H7 (cell line): ENCODE measurements around the gene PLEKHA4. TPM values are rescaled to one million over a fixed set of nuclear protein-coding genes. Genes with fewer than 3 reads are reported as not detected.

ENCODE experiments used
- DNase-seq: peaks from one replicate; pipeline ENCODE4 v3.0.0; 2012
- H3K27me3 ChIP-seq: 2 replicates; pipeline ENCODE4 v1.6.0; 2011; ENCODE audit warnings: mild to moderate bottlenecking, low read length; ENCODE audit not compliant: control insufficient read depth, insufficient read depth
- H3K36me3 ChIP-seq: replicated peaks from 2 replicates; pipeline ENCODE4 v1.5.1; 2011; ENCODE audit warnings: low read length; ENCODE audit not compliant: control insufficient read depth, insufficient read depth
- H3K4me3 ChIP-seq: 2 replicates; pipeline ENCODE4 v1.5.1; 2011; ENCODE audit warnings: low read depth, mild to moderate bottlenecking, control low read depth, low read length, moderate library complexity; ENCODE audit not compliant: insufficient read depth
- total RNA-seq: library from RNA; depleted of rRNA; stranded (reverse); fragments of >200 nt; shearing (Covaris generic); gene quantifications from 2 replicates; pipeline ENCODE4 v1.2.3, GENCODE V29; 2014

Gene PLEKHA4
- total RNA-seq, 1 experiment from 2014 or later, result 25.6 TPM

GRCh38 chr19:48836089-48837017 is 32.1 kb downstream of the PLEKHA4 start, which contains the start of gene HSD17B14:
Gene HSD17B14 (minus strand): TSS chr19:48836491. CDS start chr19:48836411, 80 bp downstream.
- H3K4me3 ChIP-seq, result peak within 1 kb of the TSS; percentile 65
- no peaks in the 10 kb centered on the region for H3K36me3 ChIP-seq
- H3K27me3 ChIP-seq, result no peaks in the 10 kb centered on the region
- peak; percentile 89 for DNase-seq

- DNase-seq, result peak; percentile 94
- peak overlapping the region; percentile 65 for H3K4me3 ChIP-seq
- H3K36me3 ChIP-seq, result no peaks in the 10 kb centered on the region
- no peaks in the 10 kb centered on the region for H3K27me3 ChIP-seq
Observed at GRCh38 chr19:48835734-48836088, 32.7 kb downstream of the PLEKHA4 start.

- Histone ChIP-seq H3K4me3 (no peak overlapping the region), H3K36me3 (no peaks in the 10 kb centered on the region), H3K27me3 (no peaks in the 10 kb centered on the region)
- no peak for DNase-seq
Observed at GRCh38 chr19:48833977-48834376, 34.4 kb downstream of the PLEKHA4 start.

- Histone ChIP-seq H3K36me3 (no peaks in the 10 kb centered on the region), H3K27me3 (no peaks in the 10 kb centered on the region), H3K4me3 (no peak overlapping the region)
- DNase-seq, result no peak
Observed at GRCh38 chr19:48833049-48833448, 35.4 kb downstream of the PLEKHA4 start.

- Histone ChIP-seq H3K4me3 (no peak overlapping the region), H3K27me3 (no peaks in the 10 kb centered on the region), H3K36me3 (no peaks in the 10 kb centered on the region)
- no peak for DNase-seq
Observed at GRCh38 chr19:48830965-48831364, 37.5 kb downstream of the PLEKHA4 start.

- Histone ChIP-seq H3K36me3 (no peaks in the 10 kb centered on the region), H3K4me3 (no peak overlapping the region), H3K27me3 (no peaks in the 10 kb centered on the region)
- DNase-seq, result no peak
Observed at GRCh38 chr19:48830088-48830487, 38.3 kb downstream of the PLEKHA4 start.

- no peak overlapping the region for H3K4me3 ChIP-seq
- H3K27me3 ChIP-seq, result no peaks in the 10 kb centered on the region
- DNase-seq, result peak; percentile 79
- no peaks in the 10 kb centered on the region for H3K36me3 ChIP-seq
Observed at GRCh38 chr19:48826606-48827020, 41.8 kb downstream of the PLEKHA4 start.

GRCh38 chr19:48822514-48822913 is 45.9 kb downstream of the PLEKHA4 start:
- Histone ChIP-seq H3K4me3 (no peak overlapping the region), H3K27me3 (no peaks in the 10 kb centered on the region), H3K36me3 (no peaks in the 10 kb centered on the region)
- no peak for DNase-seq

- no peaks in the 10 kb centered on the region for H3K36me3 ChIP-seq
- H3K27me3 ChIP-seq, result no peaks in the 10 kb centered on the region
- DNase-seq, result no peak
- no peak overlapping the region for H3K4me3 ChIP-seq
Observed at GRCh38 chr19:48821633-48822032, 46.8 kb downstream of the PLEKHA4 start.

GRCh38 chr19:48819366-48819816 is 49.0 kb downstream of the PLEKHA4 start:
- no peaks in the 10 kb centered on the region; the same call in 1 of the 2 replicates for H3K36me3 ChIP-seq
- H3K27me3 ChIP-seq, result no peaks in the 10 kb centered on the region
- DNase-seq, result no peak
- no peak overlapping the region for H3K4me3 ChIP-seq

- Histone ChIP-seq H3K27me3 (no peaks in the 10 kb centered on the region), H3K4me3 (no peak overlapping the region), H3K36me3 (no peaks in the 10 kb centered on the region; the same call in 1 of the 2 replicates)
- no peak for DNase-seq
Observed at GRCh38 chr19:48818234-48818820, 50.1 kb downstream of the PLEKHA4 start.

- no peak for DNase-seq
- H3K4me3 ChIP-seq, result no peak overlapping the region
- H3K27me3 ChIP-seq, result no peaks in the 10 kb centered on the region
- H3K36me3 ChIP-seq, result no peaks in the 10 kb centered on the region; the same call in 1 of the 2 replicates
Observed at GRCh38 chr19:48817585-48818124, 50.8 kb downstream of the PLEKHA4 start.

- no peaks in the 10 kb centered on the region for H3K27me3 ChIP-seq
- H3K36me3 ChIP-seq, result no peaks in the 10 kb centered on the region; the same call in 1 of the 2 replicates
- no peak overlapping the region for H3K4me3 ChIP-seq
- no peak for DNase-seq
Observed at GRCh38 chr19:48815870-48816501, 52.4 kb downstream of the PLEKHA4 start.

GRCh38 chr19:48814895-48815294 is 53.5 kb downstream of the PLEKHA4 start:
- peaks cover 5% of the 10 kb centered on the region; the same call in 1 of the 2 replicates for H3K27me3 ChIP-seq
- H3K36me3 ChIP-seq, result no peaks in the 10 kb centered on the region; the same call in 1 of the 2 replicates
- H3K4me3 ChIP-seq, result no peak overlapping the region
- peak; percentile 51 for DNase-seq
